Measurements from ENCODE around the gene SPRN. TPM values are rescaled to one million over a fixed set of nuclear protein-coding genes. Genes with fewer than 3 reads are reported as not detected.
"Not testable (repeated sequence)": the region's sequence is repeated elsewhere in the genome, so short reads cannot be mapped to it uniquely, and the experiment has no call there.

Gene SPRN
- total RNA-seq, 1 donor from 2014 or later: 0.52 TPM

DNA sequence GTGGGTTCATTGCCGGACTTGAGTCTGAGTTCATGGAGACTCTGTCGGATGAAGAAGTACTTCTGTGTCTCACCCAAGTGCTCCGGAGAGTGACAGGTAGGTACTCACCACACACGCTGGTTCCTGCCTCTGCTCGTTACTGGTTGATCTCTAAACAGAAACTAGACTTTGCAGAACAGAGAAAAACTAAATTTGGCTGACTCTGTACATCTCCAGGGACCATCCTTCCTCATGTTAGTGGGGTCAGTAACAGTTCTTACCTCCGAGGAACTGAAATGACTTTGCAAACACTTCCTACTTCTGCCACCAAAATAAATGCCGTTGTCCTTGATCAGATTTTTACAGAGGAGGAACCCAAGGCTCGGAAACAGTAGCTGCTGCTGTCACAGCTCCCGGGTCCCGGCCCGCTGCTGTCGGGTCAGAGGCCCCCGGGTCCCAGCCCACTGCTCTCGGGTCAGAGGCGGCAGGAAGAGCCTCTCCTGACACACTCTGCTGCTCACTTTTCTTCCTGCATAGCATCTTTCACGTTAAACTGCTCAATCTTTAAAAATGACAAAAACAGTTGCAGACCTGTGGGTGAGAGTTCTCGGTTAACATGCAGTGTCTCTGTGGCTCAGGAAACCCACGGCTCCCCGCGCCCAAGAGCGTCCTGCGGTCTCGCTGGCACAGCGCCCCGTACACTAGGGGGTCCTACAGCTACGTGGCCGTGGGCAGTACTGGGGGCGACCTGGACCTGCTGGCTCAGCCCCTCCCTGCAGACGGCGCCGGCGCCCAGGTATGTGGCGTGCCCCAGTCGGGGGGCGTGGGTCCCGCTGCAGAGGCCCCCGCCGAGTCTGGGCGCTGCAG, 35.2 kb downstream of the SPRN start:
- Histone ChIP-seq H3K27ac (ENCODE audit: low read depth, low read length) (no peak overlapping the region), H3K9me3 (ENCODE audit: control insufficient read depth in 3 of 3, low read length in 3 of 3) (no peaks in the 10 kb centered on the region), H3K4me3 (ENCODE audit: low read length in 3 of 3) (no peak overlapping the region), H3K9ac (ENCODE audit: low read depth in 1 of 3, low read length in 3 of 3) (no peak overlapping the region), H3K36me3 (ENCODE audit: control insufficient read depth in 3 of 3, insufficient read depth in 3 of 3, low read length in 3 of 3) (peaks cover 0 to 8% (median 6%) of the 10 kb centered on the region in 3 donors), H3K4me1 (ENCODE audit: control insufficient read depth in 3 of 3, insufficient read depth in 3 of 3, low read length in 3 of 3) (no peaks in the 10 kb centered on the region), H3K27me3 (ENCODE audit: control insufficient read depth in 3 of 3, insufficient read depth in 3 of 3, low read length in 3 of 3) (no peaks in the 10 kb centered on the region)

DNA sequence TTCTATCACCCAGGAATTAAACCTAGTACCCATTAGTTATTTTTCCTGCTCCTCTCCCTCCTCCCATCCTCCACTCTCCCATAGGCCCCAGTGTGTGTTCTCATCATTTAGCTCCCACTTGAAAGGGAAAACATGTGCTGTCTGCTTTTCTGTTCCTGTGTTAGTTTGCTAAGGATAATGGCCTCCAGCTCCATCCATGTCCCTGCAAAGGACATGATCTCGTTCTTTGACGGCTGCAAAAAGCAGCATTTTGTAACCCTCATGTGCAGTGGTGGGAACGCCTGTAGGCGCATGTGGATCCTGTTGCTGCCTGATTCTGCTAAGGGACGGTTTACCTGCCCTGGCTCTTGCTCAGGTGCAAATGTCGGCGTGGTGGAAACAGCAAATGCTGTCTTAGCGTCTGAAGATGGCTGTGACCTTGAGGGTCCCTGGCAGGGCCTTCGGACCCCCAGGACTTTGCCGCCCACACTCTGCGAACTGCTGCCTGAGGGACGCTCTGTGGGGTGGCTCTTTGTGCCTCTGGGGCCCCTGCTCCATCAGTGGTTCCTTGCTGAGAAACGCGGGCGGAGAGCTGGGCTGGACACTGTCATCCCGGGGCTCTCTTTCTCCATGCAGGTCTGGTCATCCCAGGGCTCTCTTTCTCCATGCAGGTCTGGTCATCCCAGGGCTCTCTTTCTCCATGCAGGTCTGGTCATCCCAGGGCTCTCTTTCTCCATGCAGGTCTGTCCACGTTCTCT, 36.0 kb downstream of the SPRN start:
- Histone ChIP-seq H3K36me3 (ENCODE audit: control insufficient read depth in 3 of 3, insufficient read depth in 3 of 3, low read length in 3 of 3) (peaks cover 0 to 11% (median 8%) of the 10 kb centered on the region in 3 donors), H3K4me1 (ENCODE audit: control insufficient read depth in 3 of 3, insufficient read depth in 3 of 3, low read length in 3 of 3) (no peaks in the 10 kb centered on the region), H3K27ac (ENCODE audit: low read depth, low read length) (no peak overlapping the region), H3K9ac (ENCODE audit: low read depth in 1 of 3, low read length in 3 of 3) (no peak overlapping the region), H3K4me3 (ENCODE audit: low read length in 3 of 3) (no peak overlapping the region), H3K9me3 (ENCODE audit: control insufficient read depth in 3 of 3, low read length in 3 of 3) (no peaks in the 10 kb centered on the region), H3K27me3 (ENCODE audit: control insufficient read depth in 3 of 3, insufficient read depth in 3 of 3, low read length in 3 of 3) (no peaks in the 10 kb centered on the region)

DNA sequence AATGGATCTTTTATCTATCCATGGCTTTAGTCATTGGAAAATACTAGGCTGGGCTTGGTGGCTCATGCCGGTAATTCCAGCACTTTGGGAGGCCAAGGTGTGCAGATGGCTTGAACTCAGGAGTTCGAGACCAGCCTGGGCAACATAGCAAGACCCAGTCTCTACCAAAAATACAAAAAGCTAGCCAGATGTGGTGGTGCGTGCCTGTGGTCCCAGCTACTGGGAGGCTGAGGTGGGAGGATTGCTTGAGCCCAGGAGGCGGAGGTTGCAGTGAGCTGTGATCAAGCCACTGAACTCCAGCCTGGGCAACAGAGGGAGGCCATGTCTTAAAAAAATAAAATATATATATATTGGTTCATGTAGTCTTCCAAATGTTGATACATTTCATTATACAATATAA, 37.5 kb downstream of the SPRN start:
- not testable (repeated sequence) for H3K9me3 ChIP-seq (ENCODE audit: control insufficient read depth in 3 of 3, low read length in 3 of 3); H3K9ac ChIP-seq (ENCODE audit: low read depth in 1 of 3, low read length in 3 of 3); H3K27me3 ChIP-seq (ENCODE audit: control insufficient read depth in 3 of 3, insufficient read depth in 3 of 3, low read length in 3 of 3); H3K4me3 ChIP-seq (ENCODE audit: low read length in 3 of 3); H3K27ac ChIP-seq (ENCODE audit: low read depth, low read length); H3K4me1 ChIP-seq (ENCODE audit: control insufficient read depth in 3 of 3, insufficient read depth in 3 of 3, low read length in 3 of 3)
- H3K36me3 ChIP-seq (ENCODE audit: control insufficient read depth in 3 of 3, insufficient read depth in 3 of 3, low read length in 3 of 3): peaks cover 0 to 12% (median 8%) of the 10 kb centered on the region in 3 donors

DNA sequence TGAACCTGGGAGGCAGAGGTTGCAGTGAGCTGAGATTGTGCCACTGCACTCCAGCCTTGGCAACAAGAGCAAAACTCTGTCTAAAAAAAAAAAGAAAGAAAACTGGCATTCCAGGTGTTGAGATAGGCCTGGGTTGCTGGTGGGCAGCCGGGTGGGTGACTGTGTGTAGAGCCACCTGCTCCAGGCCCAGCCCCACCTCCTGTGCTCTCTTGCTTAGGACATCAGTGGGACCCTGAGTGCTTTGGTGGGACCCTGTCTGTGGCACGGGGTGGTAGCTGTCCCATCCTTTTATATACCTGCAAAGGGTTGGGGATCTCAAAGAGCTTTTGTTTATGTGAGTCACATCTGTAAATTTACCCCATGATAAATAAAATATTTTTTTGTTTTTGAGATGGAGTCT, 39.2 kb downstream of the SPRN start:
- Histone ChIP-seq H3K27me3 (ENCODE audit: control insufficient read depth in 3 of 3, insufficient read depth in 3 of 3, low read length in 3 of 3) (no peaks in the 10 kb centered on the region), H3K36me3 (ENCODE audit: control insufficient read depth in 3 of 3, insufficient read depth in 3 of 3, low read length in 3 of 3) (peaks cover 0 to 14% (median 6%) of the 10 kb centered on the region in 3 donors), H3K9me3 (ENCODE audit: control insufficient read depth in 3 of 3, low read length in 3 of 3) (no peaks in the 10 kb centered on the region), H3K4me1 (ENCODE audit: control insufficient read depth in 3 of 3, insufficient read depth in 3 of 3, low read length in 3 of 3) (no peaks in the 10 kb centered on the region), H3K9ac (ENCODE audit: low read depth in 1 of 3, low read length in 3 of 3) (no peak overlapping the region), H3K4me3 (ENCODE audit: low read length in 3 of 3) (no peak overlapping the region), H3K27ac (ENCODE audit: low read depth, low read length) (no peak overlapping the region)

DNA sequence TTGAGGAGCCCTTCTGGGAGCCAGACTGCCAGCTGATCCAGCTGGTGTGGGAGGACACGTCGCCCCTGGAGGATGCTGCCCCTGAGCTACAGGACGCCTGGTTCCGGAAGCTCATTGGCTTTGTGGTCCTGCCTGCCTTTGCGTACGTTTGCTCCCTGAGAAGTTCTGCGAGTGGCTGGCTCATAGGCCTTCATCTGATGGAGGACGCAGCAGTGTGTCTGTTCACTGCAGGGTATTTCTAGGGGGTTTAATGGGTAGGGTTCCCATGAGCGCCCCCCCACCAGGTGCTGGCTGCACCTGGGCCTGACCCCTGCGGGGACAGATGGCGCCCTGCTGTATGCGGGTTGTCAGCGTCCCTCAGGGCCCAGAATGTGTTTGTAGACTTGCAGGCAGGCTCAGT, 40.4 kb downstream of the SPRN start:
- no peak overlapping the region for H3K4me3 ChIP-seq (ENCODE audit: low read length in 3 of 3)
- peaks cover 0 to 14% (median 6%) of the 10 kb centered on the region in 3 donors for H3K36me3 ChIP-seq (ENCODE audit: control insufficient read depth in 3 of 3, insufficient read depth in 3 of 3, low read length in 3 of 3)
- no peaks in the 10 kb centered on the region for H3K27me3 ChIP-seq (ENCODE audit: control insufficient read depth in 3 of 3, insufficient read depth in 3 of 3, low read length in 3 of 3)
- no peak overlapping the region for H3K9ac ChIP-seq (ENCODE audit: low read depth in 1 of 3, low read length in 3 of 3)
- peaks cover 4 to 9% (median 6%) of the 10 kb centered on the region in 3 donors for H3K4me1 ChIP-seq (ENCODE audit: control insufficient read depth in 3 of 3, insufficient read depth in 3 of 3, low read length in 3 of 3)
- no peak overlapping the region for H3K27ac ChIP-seq (ENCODE audit: low read depth, low read length)
- no peaks in the 10 kb centered on the region for H3K9me3 ChIP-seq (ENCODE audit: control insufficient read depth in 3 of 3, low read length in 3 of 3)

DNA sequence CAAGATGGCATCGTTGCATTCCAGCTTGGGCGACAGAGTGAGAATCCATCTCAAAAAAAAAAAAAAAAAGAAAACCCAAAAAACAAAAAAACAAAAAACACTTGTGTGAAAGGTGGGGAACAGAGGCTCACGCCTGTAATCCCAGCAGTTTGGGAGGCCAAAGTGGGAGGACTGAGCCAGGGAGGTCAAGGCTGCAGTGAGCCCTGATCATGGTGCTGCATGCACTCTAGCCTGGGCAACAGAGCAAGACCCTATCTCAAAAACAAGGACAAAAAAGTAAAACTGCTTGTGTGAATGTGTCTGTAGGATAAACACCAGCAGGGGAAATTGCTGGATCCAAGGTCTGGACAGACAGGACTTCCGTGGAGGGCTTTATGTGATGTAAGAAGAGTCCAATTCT, 40.9 kb downstream of the SPRN start:
- peaks cover 0 to 14% (median 6%) of the 10 kb centered on the region in 3 donors for H3K36me3 ChIP-seq (ENCODE audit: control insufficient read depth in 3 of 3, insufficient read depth in 3 of 3, low read length in 3 of 3)
- H3K27ac ChIP-seq (ENCODE audit: low read depth, low read length): no peak overlapping the region
- no peak overlapping the region for H3K4me3 ChIP-seq (ENCODE audit: low read length in 3 of 3)
- no peaks in the 10 kb centered on the region for H3K27me3 ChIP-seq (ENCODE audit: control insufficient read depth in 3 of 3, insufficient read depth in 3 of 3, low read length in 3 of 3)
- no peaks in the 10 kb centered on the region for H3K9me3 ChIP-seq (ENCODE audit: control insufficient read depth in 3 of 3, low read length in 3 of 3)
- H3K4me1 ChIP-seq (ENCODE audit: control insufficient read depth in 3 of 3, insufficient read depth in 3 of 3, low read length in 3 of 3): peaks cover 4 to 10% (median 6%) of the 10 kb centered on the region in 3 donors
- H3K9ac ChIP-seq (ENCODE audit: low read depth in 1 of 3, low read length in 3 of 3): no peak overlapping the region

DNA sequence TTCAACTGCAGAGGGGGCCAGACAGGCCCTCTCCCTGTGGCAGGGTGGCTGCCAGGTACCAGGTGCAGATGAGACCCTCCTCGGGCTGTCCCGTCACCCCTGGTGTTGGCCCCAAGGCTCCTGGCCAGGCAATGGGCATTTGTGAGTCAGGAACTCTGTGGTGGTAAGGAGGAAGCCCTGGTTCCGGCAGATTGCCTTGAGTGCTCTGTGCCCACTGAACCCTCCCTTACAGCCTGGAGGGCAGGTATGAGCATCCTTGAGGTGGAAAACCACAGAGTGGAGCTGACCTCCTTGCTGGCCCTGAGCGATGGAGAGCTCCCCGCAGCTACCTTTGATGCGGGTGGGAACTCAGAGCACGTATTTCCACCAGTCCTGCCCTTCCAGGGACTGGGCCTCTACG, 43.4 kb downstream of the SPRN start:
- peaks cover 4 to 24% (median 13%) of the 10 kb centered on the region in 3 donors for H3K4me1 ChIP-seq (ENCODE audit: control insufficient read depth in 3 of 3, insufficient read depth in 3 of 3, low read length in 3 of 3)
- H3K36me3 ChIP-seq (ENCODE audit: control insufficient read depth in 3 of 3, insufficient read depth in 3 of 3, low read length in 3 of 3): peaks cover 0 to 14% (median 6%) of the 10 kb centered on the region in 3 donors
- H3K4me3 ChIP-seq (ENCODE audit: low read length in 3 of 3): no peak overlapping the region
- no peak overlapping the region for H3K27ac ChIP-seq (ENCODE audit: low read depth, low read length)
- H3K27me3 ChIP-seq (ENCODE audit: control insufficient read depth in 3 of 3, insufficient read depth in 3 of 3, low read length in 3 of 3): no peaks in the 10 kb centered on the region
- no peaks in the 10 kb centered on the region for H3K9me3 ChIP-seq (ENCODE audit: control insufficient read depth in 3 of 3, low read length in 3 of 3)
- H3K9ac ChIP-seq (ENCODE audit: low read depth in 1 of 3, low read length in 3 of 3): no peak overlapping the region

DNA sequence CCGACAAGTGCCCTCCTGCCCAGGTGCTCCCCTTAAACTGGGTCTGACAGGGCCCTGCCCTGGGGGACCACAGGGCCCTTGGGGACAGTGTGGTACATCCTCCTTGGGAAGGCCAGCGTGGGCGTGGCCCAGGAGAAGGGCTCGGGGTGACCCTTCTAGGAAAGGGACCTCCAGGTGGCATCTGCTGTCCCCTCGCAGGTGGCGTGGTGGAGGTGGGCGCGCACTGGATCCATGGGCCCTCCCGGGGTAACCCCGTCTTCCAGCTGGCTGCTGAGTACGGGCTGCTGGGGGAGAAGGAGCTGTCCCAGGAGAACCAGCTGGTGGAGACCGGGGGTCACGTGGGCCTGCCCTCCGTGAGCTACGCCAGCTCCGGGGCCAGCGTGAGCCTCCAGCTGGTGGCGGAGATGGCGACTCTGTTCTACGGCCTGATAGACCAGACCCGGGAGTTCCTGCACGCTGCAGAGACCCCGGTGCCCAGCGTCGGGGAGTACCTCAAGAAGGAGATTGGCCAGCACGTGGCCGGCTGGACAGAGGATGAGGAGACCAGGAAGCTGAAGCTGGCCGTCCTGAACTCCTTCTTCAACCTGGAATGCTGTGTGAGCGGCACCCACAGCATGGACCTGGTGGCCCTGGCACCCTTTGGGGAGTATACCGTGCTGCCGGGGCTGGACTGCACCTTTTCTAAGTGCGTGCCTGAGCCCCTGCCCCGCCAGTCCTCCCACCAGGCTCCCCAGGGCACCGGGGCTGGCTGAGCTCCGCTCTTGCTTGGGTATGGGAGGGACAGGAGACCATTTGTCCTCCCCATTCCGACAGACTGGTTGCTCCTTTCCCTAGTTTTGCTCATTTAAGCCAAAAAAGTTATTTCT, 44.4 kb downstream of the SPRN start:
- H3K4me3 ChIP-seq (ENCODE audit: low read length in 3 of 3): peak overlapping the region; percentile 56 to 70 (median 69)
- H3K27ac ChIP-seq (ENCODE audit: low read depth, low read length): no peak overlapping the region
- no peaks in the 10 kb centered on the region for H3K9me3 ChIP-seq (ENCODE audit: control insufficient read depth in 3 of 3, low read length in 3 of 3)
- no peaks in the 10 kb centered on the region for H3K27me3 ChIP-seq (ENCODE audit: control insufficient read depth in 3 of 3, insufficient read depth in 3 of 3, low read length in 3 of 3)
- H3K4me1 ChIP-seq (ENCODE audit: control insufficient read depth in 3 of 3, insufficient read depth in 3 of 3, low read length in 3 of 3): peaks cover 4 to 24% (median 13%) of the 10 kb centered on the region in 3 donors
- peak overlapping the region in 2 of 3 donors; percentile 64 to 81 for H3K9ac ChIP-seq (ENCODE audit: low read depth in 1 of 3, low read length in 3 of 3)
- H3K36me3 ChIP-seq (ENCODE audit: control insufficient read depth in 3 of 3, insufficient read depth in 3 of 3, low read length in 3 of 3): peaks cover 0 to 14% (median 6%) of the 10 kb centered on the region in 3 donors

DNA sequence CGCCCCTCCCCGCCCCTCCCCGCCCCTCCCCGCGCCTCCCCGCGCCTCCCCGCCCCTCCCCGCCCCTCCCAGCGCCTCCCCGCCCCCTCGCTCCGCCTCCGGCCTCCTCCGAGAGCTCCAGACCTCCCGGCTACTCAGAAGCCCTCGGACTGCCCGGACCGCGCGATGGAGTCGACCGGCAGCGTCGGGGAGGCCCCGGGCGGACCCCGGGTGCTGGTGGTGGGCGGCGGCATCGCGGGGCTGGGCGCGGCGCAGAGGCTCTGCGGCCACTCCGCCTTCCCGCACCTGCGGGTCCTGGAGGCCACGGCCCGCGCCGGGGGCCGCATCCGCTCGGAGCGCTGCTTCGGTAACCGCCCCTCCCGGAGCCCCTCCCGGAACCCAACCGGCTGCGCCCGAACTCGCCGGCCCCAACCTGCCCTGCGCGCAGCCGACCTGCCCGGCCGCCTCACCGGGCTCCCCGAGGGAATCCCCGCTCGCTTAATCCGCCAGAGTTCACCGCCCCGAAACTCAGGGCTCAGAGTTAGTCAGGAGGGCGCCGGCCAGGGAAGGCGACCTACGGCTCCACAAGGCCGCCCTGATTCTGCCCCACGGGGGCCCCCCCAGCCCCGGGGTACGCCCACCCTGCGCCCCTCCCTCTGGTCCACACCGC, 45.1 kb downstream of the SPRN start, which contains the start of gene PAOX:
PAOX (plus strand) TSS at position 111 of the 649 bp plus-strand sequence; CDS start at position 166, 55 bp downstream.
- peak within 1 kb of the TSS; percentile 68 to 82 (median 70) for H3K9ac ChIP-seq (ENCODE audit: low read depth in 1 of 3, low read length in 3 of 3)
- H3K4me1 ChIP-seq (ENCODE audit: control insufficient read depth in 3 of 3, insufficient read depth in 3 of 3, low read length in 3 of 3): peaks cover 4 to 25% (median 13%) of the 10 kb centered on the region in 3 donors
- peak within 1 kb of the TSS; percentile 83 to 95 (median 85) for H3K4me3 ChIP-seq (ENCODE audit: low read length in 3 of 3)
- H3K27ac ChIP-seq (ENCODE audit: low read depth, low read length): peak within 1 kb of the TSS; percentile 40
- peaks cover 0 to 9% (median 2%) of the 10 kb centered on the region in 3 donors for H3K36me3 ChIP-seq (ENCODE audit: control insufficient read depth in 3 of 3, insufficient read depth in 3 of 3, low read length in 3 of 3)
- H3K9me3 ChIP-seq (ENCODE audit: control insufficient read depth in 3 of 3, low read length in 3 of 3): no peaks in the 10 kb centered on the region
- H3K27me3 ChIP-seq (ENCODE audit: control insufficient read depth in 3 of 3, insufficient read depth in 3 of 3, low read length in 3 of 3): no peaks in the 10 kb centered on the region

Data from skeletal muscle tissue (tissue), 4 donors.